Stimulated activated CD4-positive, alpha-beta T cell treated with anti-CD3 and anti-CD28 coated beads, TNF-alpha, amount 100 ng/mL, for 48 hours (primary cell): ENCODE measurements around the gene FBXL5.

Source experiments
- DNase-seq, 3 donors: peaks; one replicate each; pipeline ENCODE4 v3.0.0-alpha.2; 2020; ENCODE audit warnings: low read depth in 3 of 3

Gene FBXL5

DNA sequence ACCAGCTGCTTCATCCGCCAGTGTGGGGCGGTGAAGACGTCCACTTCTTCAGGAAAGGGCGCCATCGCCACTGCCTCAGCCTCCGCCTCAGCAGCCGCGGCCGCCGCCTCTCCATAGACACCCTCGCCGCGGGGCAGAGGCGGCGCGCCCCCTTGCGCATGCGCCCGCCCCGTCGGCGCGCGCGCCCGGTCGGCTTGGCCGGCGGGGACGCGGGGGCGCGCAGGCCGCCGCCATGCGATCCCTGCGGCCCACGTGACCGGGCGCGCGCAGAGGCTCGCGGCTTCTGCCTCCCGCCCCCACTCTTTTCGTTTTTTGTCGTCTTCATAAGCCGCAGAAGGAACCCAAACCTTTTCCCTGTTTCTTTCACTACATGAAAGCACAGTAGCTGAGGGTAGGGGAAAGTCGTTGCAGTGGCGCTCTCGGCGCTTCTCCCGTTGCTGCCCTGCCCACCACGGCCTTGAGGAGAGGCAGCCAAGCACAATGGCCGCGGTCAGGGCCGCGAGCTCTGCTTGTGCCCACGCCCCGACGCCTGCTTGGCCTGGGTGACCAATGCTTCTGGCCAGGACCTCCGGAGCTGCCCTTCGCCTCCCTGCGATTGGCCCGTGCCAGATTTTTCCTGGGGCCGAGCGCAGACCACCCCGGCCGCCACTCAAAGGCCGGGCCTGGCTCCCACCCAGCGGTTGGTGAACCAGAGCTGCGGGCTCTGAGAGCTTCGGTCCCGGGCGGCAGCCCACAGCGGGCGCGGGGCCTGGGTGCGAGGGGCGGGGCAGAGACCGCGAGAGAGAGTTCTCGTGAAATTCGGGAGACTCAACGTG lies at the start of gene FBXL5:
Gene FBXL5 (minus strand): TSS at position 135 of the 815 bp plus-strand sequence. CDS start 70 bp downstream, at position 65.
- DNase-seq = peak; percentile 62 to 75 (median 72)

DNA sequence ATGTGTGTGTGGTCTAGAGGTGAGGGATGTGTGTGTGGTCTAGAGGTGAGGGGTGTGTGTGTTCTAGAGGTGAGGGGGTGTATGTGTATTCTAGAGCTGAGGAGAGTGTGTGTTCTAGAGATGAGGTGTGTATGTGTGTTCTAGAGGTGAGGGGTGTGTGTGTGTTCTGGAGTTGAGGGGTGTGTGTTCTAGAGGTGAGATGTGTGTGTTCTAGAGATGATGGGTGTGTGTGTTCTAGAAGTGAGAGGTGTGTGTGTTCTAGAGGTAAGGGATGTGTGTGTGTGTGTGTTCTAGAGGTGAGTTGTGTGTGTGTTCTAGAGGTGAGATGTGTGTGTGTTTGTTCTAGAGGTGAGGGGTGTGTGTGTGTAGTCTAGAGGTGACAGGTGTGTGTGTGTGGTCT lies 49.0 kb upstream of the FBXL5 start:
- DNase-seq = no peak

DNA sequence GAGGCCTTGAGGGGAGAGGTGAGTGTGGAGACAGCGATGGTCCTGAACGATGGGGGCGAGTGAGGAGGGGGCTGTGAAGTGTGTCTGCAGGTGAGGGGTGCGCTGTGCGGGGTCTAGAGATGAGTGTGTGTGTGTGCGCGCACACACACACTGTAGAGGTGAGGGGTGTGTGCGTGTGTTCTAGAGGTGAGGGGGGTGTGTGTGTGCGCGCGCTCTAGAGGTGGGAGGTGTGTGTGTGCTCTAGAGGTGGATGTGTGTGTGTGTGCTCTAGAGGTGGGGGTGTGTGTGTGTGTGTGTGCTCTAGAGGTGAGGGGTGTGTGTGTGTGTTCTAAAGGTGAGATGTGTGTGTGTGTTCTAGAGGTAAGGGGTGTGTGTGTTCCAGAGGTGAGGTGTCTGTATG lies 48.3 kb upstream of the FBXL5 start:
- DNase-seq = no peak

DNA sequence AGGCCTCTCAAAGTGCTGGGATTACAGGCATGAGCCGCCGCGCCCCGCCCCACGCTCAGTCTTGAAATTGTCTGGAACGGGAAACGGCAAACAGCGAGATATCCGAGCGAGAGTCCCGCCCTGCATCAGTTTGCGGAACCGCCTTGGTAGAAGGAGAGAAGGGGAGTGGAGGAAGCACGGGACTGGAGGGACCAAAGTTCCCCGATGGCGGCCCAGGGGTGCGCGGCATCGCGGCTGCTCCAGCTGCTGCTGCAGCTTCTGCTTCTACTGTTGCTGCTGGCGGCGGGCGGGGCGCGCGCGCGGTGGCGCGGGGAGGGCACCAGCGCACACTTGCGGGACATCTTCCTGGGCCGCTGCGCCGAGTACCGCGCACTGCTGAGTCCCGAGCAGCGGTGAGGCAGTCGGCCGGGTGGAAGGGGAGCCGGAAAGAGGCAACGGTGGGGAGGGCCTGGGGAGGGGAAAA lies 47.8 kb upstream of the FBXL5 start, which contains the start of gene BST1:
Gene BST1 (plus strand): TSS at position 125 of the 463 bp plus-strand sequence. CDS start 80 bp downstream, at position 205.
- DNase-seq = peak; percentile 11 to 35 (median 20)

GRCh38 chr4:15696866-15697265 lies 41.7 kb upstream of the FBXL5 start:
- DNase-seq = no peak

- no peak for DNase-seq
Measured at GRCh38 chr4:15695729-15696128, 40.6 kb upstream of the FBXL5 start.

DNA sequence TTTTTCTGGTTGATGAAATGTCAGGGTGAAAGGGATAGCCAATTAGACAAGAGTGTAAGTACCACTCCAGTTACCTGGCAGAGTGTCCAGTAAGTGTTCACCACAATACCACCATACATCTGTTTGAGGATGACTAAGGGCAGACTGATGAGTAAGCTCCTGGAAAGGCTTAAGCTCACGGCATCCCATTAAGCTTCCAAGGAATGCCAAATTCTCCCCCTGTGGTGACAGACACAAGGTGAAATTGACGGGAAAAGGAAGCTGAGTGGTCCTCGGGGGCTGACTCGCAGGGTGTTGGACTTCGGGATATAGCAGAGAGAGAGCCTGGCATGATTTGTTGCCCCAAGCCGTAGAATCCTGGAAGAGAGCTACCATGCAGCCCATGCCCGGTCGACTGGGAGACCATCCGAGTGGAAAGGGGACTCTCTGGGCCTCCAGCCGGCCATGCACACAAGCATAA lies 40.1 kb upstream of the FBXL5 start:
- no peak for DNase-seq

- DNase-seq = no peak
Measured at GRCh38 chr4:15694431-15694830, 39.3 kb upstream of the FBXL5 start.

- no peak for DNase-seq
Measured at GRCh38 chr4:15692602-15693001, 37.4 kb upstream of the FBXL5 start.

- no peak for DNase-seq
Measured at GRCh38 chr4:15691346-15692135, 36.4 kb upstream of the FBXL5 start.

DNA sequence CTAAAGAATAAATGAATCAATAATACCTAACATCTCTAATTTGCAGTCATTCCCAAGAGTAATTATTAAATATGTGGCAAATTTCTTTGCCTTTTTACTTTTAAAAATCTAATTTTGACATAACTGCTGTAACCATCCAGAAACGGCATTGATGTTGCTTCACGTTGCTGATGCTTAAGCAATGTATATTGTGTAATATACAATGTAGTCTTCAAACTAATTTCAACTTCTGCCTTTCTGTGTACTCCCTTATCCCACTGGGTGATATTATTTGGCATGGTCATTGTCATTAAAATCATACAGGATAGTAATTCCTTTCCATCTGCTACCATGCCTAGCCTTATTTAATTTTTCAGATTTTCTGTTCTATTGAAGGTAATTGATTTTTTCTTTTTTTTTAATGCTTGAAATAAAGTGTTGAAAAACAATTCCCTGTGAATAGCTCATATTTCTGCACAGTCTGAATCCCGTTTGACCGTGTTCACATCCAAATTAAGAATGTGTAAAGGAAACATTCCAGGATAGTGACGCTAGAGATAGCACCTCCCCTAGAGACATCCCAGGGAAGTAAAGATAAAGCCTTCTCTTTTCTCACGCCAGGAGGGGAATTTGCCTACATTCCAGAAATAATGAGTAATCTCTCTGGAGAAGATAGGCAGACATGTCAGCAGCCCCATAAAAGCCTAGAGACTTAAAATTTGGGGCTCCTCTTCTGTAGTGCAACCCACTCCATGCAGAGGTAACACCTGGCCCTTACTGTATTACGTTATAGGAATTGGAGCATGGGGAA lies 35.1 kb upstream of the FBXL5 start:
- no peak for DNase-seq

GRCh38 chr4:15689540-15689939 lies 34.4 kb upstream of the FBXL5 start:
- no peak for DNase-seq

- DNase-seq = no peak
Measured at GRCh38 chr4:15688051-15688450, 32.9 kb upstream of the FBXL5 start.

DNA sequence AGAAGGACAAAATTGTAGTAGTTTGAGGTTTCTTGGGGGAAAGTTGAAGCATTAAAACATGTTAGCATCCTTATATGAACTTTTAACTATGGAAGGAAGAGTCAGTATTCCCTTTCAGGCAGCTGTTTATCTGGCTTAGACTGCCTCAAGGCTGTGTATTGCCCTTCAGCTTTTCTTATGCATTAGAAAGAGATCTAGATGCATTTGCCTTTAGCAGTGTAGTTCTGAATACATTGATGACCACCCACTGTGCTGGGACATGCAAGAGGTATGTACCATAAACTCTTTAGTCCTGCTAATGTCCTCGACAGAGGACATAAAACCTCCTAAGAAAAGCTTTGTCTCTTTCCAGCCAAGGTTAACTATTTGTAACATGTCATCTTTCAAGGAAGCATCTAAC lies 29.3 kb upstream of the FBXL5 start:
- DNase-seq = no peak

GRCh38 chr4:15683143-15683495 lies 28.0 kb upstream of the FBXL5 start:
- DNase-seq = no peak

DNA sequence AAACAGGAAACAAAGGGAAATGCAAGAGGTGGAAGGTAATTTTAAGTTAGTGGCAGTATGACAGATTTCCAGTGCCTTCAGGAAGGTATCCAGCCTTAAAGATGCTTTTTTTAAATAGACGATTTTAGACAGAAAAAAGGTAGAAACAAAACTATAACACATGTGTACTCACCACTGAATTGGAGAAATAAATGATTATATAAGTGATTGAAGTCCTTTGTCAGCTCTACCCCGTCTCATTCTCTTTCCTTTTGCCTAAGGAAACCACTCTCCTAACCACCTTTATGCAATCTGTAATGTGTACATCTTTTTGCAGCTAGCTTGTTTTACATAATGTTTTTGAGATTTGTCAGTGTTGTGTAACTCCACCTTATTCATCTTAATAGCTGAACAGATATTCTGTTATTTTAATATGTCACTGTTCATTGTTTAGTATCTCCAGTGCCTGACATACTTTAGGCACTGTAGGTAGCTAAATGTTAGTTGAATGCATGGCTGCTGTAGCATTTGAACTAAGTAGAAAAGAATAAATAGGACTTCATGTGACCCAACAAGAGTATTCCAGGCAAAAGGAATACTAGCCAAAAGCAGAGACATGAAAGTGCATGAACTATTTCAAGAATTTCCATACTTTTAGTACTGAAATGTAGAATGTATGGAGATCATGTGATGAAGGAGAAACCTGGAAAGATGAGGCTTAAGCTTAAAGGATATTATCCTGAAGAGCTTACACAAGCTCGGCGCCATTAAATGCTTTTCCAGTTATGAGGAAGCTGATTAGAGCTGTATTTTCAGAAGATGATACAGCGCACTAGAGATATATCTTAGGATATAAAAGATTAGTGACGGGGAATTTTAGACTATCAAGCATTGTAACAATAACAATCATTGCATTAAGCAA lies 27.3 kb upstream of the FBXL5 start:
- DNase-seq = no peak

- peak; percentile 97 to 99 (median 97) for DNase-seq
Measured at GRCh38 chr4:15681372-15682241, 26.4 kb upstream of the FBXL5 start, which contains the start of gene FAM200B. Gene FAM200B, plus strand, starts transcription at chr4:15681827. Its CDS starts 5,151 bp downstream, at chr4:15686978.

GRCh38 chr4:15681067-15681371 lies 25.9 kb upstream of the FBXL5 start:
- no peak for DNase-seq

GRCh38 chr4:15677507-15677988 lies 22.4 kb upstream of the FBXL5 start:
- DNase-seq = no peak

DNA sequence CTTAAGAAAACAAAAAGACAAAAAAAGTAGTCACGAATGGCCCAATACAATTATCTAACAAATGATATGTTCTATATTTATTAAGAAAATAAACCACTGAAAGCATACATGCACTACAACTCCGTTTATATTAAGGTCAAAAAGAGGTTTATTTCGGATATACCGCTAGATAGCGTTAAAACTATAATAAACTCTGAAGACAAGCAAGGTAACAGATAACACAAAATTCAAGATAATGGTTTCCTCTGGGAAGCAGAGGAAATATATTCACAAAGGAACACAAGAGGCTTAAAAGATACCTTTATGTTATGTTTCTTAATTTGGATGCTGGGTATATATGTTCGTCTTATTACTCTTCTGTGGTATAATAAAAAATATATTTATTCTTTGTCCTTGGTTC lies 21.7 kb upstream of the FBXL5 start:
- DNase-seq = no peak
